ENCODE results near the gene LRRC75A. TPM values are rescaled to one million over a fixed set of nuclear protein-coding genes. Genes with fewer than 3 reads are reported as not detected.

Gene LRRC75A
- total RNA-seq, 1 donor from 2014 or later = 1.7 TPM

- H3K4me3 ChIP-seq = peak overlapping the region in 1 of 2 donors; percentile 28
- H3K4me1 ChIP-seq = no peaks in the 10 kb centered on the region
- H3K36me3 ChIP-seq = no peaks in the 10 kb centered on the region
- no peaks in the 10 kb centered on the region for H3K27me3 ChIP-seq
- H3K9me3 ChIP-seq = no peaks in the 10 kb centered on the region
- H3K27ac ChIP-seq = peak overlapping the region; percentile 35
- no peak for TF ChIP-seq POLR2A (IDR thresholded peaks at IDR 0.05)
- TF ChIP-seq CTCF (IDR thresholded peaks at IDR 0.05) = no peak
- peak in 1 of 2 donors; percentile 63 for TF ChIP-seq POLR2AphosphoS5 (IDR thresholded peaks at IDR 0.05; ENCODE audit: insufficient read depth in 1 of 2, low read depth in 1 of 2)
- no peak for DNase-seq (ENCODE audit: extremely low spot score in 2 of 2)
- intact Hi-C loops (cut with DNase I) = no loop called here
Measured at GRCh38 chr17:16516594-16517051, 24.6 kb upstream of the LRRC75A start.

GRCh38 chr17:16515933-16516332 lies 23.9 kb upstream of the LRRC75A start:
- intact Hi-C loops (cut with DNase I) = no loop called here
- no peaks in the 10 kb centered on the region for H3K4me1 ChIP-seq
- TF ChIP-seq POLR2AphosphoS5 (IDR thresholded peaks at IDR 0.05; ENCODE audit: insufficient read depth in 1 of 2, low read depth in 1 of 2) = no peak
- TF ChIP-seq CTCF (IDR thresholded peaks at IDR 0.05) = no peak
- no peak for TF ChIP-seq POLR2A (IDR thresholded peaks at IDR 0.05)

DNA sequence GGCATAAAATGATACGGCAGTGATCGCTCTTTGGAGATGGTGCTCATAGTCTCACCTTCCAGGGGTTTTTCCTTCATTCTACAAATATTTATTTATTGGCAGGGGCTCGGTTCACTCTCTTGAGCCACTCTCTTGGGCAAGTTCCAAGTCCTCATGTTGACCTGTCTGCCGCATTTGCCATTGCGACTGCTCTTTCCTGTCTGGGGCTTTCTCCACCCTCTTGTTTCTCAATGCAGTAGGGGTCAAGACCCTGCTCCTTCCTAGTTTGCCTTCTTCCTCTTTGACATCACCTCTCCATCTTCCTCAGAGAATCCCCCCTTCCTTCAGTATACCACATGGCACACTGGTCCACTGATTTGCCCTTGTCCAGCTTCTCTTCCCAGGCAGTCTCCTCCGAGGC lies 21.9 kb upstream of the LRRC75A start:
- Histone ChIP-seq H3K4me1 (no peaks in the 10 kb centered on the region), H3K36me3 (no peaks in the 10 kb centered on the region), H3K4me3 (no peak overlapping the region), H3K27ac (no peak overlapping the region), H3K27me3 (no peaks in the 10 kb centered on the region), H3K9me3 (no peaks in the 10 kb centered on the region)
- TF ChIP-seq POLR2A (IDR thresholded peaks at IDR 0.05) = no peak
- no peak for TF ChIP-seq POLR2AphosphoS5 (IDR thresholded peaks at IDR 0.05; ENCODE audit: insufficient read depth in 1 of 2, low read depth in 1 of 2)
- no peak for DNase-seq (ENCODE audit: extremely low spot score in 2 of 2)
- intact Hi-C loops (cut with DNase I) = no loop called here

More at GRCh38 chr17:16515933-16516332, 23.9 kb upstream of the LRRC75A start:
- no peaks in the 10 kb centered on the region for H3K9me3 ChIP-seq
- no peaks in the 10 kb centered on the region for H3K36me3 ChIP-seq
- DNase-seq (ENCODE audit: extremely low spot score in 2 of 2) = no peak
- no peak overlapping the region for H3K4me3 ChIP-seq
- H3K27me3 ChIP-seq = no peaks in the 10 kb centered on the region
- no peak overlapping the region for H3K27ac ChIP-seq

DNA sequence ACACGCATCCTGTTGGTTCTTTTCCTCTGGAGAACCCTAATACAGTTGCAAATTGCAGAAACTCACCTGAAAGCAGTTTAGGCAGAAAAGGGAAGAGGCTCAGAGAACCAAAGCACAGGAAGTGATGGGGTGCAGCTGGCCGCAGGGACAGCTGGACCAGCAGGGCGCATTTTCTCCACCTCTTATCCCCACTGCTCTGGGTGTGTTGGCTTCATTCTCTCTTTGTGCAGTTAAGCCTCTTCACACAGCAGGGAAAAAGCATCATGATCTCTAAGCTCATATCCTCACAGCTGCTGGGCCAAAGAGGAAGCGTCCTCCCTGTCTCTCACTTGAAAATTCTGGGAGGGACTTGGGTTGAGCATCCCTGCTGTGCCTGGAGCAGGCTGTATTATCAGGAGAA lies 20.0 kb upstream of the LRRC75A start:
- intact Hi-C loops (cut with DNase I) = no loop called here

GRCh38 chr17:16511593-16511992 lies 19.6 kb upstream of the LRRC75A start:
- H3K4me3 ChIP-seq = no peak overlapping the region
- H3K27me3 ChIP-seq = no peaks in the 10 kb centered on the region
- H3K36me3 ChIP-seq = no peaks in the 10 kb centered on the region
- no peak overlapping the region for H3K27ac ChIP-seq
- intact Hi-C loops (cut with DNase I) = loop anchor here (2.0 kb wide), 1 partner anchor 49 kb away; no protein-coding TSS in a partner anchor
- no peaks in the 10 kb centered on the region for H3K9me3 ChIP-seq
- DNase-seq (ENCODE audit: extremely low spot score in 2 of 2) = no peak
- no peaks in the 10 kb centered on the region for H3K4me1 ChIP-seq
- TF ChIP-seq POLR2A (IDR thresholded peaks at IDR 0.05) (no peak), POLR2AphosphoS5 (IDR thresholded peaks at IDR 0.05; ENCODE audit: insufficient read depth in 1 of 2, low read depth in 1 of 2) (no peak), CTCF (IDR thresholded peaks at IDR 0.05) (no peak)

More for the DNA sequence above, 20.0 kb upstream of the LRRC75A start:
- Histone ChIP-seq H3K4me1 (no peaks in the 10 kb centered on the region), H3K36me3 (no peaks in the 10 kb centered on the region), H3K27ac (no peak overlapping the region), H3K27me3 (no peaks in the 10 kb centered on the region), H3K4me3 (no peak overlapping the region), H3K9me3 (no peaks in the 10 kb centered on the region)
- TF ChIP-seq POLR2AphosphoS5 (IDR thresholded peaks at IDR 0.05; ENCODE audit: insufficient read depth in 1 of 2, low read depth in 1 of 2) (no peak), POLR2A (IDR thresholded peaks at IDR 0.05) (no peak), CTCF (IDR thresholded peaks at IDR 0.05) (no peak)
- no peak for DNase-seq (ENCODE audit: extremely low spot score in 2 of 2)

Measured in vagina (tissue), 2 donors.